NCI-H2196 (cell line): ENCODE data around the gene RAB10.
"Not testable (repeated sequence)": the region's sequence is repeated elsewhere in the genome, so short reads cannot be mapped to it uniquely, and the experiment has no call there.

Experiments
- DNase-seq: peaks from one replicate; lab custom pipeline; 2025; ENCODE audit not compliant: unreplicated experiment; lab: John Stamatoyannopoulos, UW

The RAB10 gene

GRCh38 chr2:26033818-26034636 is at the start of gene RAB10:
Gene RAB10 (plus strand): TSS chr2:26034084. CDS start chr2:26034609, 525 bp downstream.
- DNase-seq, result peak; percentile 99

- DNase-seq, result no peak
Observed at GRCh38 chr2:25988134-25988533, 45.8 kb upstream of the RAB10 start.

- DNase-seq, result no peak
Observed at GRCh38 chr2:25989154-25989553, 44.7 kb upstream of the RAB10 start.

- no peak for DNase-seq
Observed at GRCh38 chr2:25991965-25992364, 41.9 kb upstream of the RAB10 start.

GRCh38 chr2:25992556-25992955 is 41.3 kb upstream of the RAB10 start:
- DNase-seq, result no peak

GRCh38 chr2:25993049-25993448 is 40.8 kb upstream of the RAB10 start:
- DNase-seq, result no peak

GRCh38 chr2:25994509-25994908 is 39.4 kb upstream of the RAB10 start:
- DNase-seq, result no peak

GRCh38 chr2:25996844-25997243 is 37.0 kb upstream of the RAB10 start:
- no peak for DNase-seq

- not testable (repeated sequence) for DNase-seq
Observed at GRCh38 chr2:25998816-25999383, 35.0 kb upstream of the RAB10 start.

GRCh38 chr2:25999406-25999805 is 34.5 kb upstream of the RAB10 start:
- not testable (repeated sequence) for DNase-seq

- no peak for DNase-seq
Observed at GRCh38 chr2:26000561-26001082, 33.3 kb upstream of the RAB10 start.

GRCh38 chr2:26001743-26002351 is 32.0 kb upstream of the RAB10 start:
- DNase-seq, result peak; percentile 64

- no peak for DNase-seq
Observed at GRCh38 chr2:26002632-26003310, 31.1 kb upstream of the RAB10 start.

GRCh38 chr2:26008095-26008494 is 25.8 kb upstream of the RAB10 start:
- no peak for DNase-seq

- peak; percentile 55 for DNase-seq
Observed at GRCh38 chr2:26008851-26009566, 24.9 kb upstream of the RAB10 start.

GRCh38 chr2:26009567-26009963 is 24.3 kb upstream of the RAB10 start:
- no peak for DNase-seq

- no peak for DNase-seq
Observed at GRCh38 chr2:26010943-26011342, 22.9 kb upstream of the RAB10 start.

GRCh38 chr2:26011609-26011989 is 22.3 kb upstream of the RAB10 start:
- no peak for DNase-seq

GRCh38 chr2:26011990-26012856 is 21.7 kb upstream of the RAB10 start:
- DNase-seq, result peak; percentile 84

- DNase-seq, result no peak
Observed at GRCh38 chr2:26013668-26014067, 20.2 kb upstream of the RAB10 start.
